Osteoblast (primary cell): ENCODE results near the gene CMSS1. TPM values are rescaled to one million over a fixed set of nuclear protein-coding genes. Genes with fewer than 3 reads are reported as not detected.

Experiments
- DNase-seq: peaks from one replicate; pipeline ENCODE4 v3.0.0; 2011; ENCODE audit warnings: low spot score, mixed read lengths; ENCODE audit not compliant: insufficient read length; ENCODE audit errors: missing footprints
- H2AFZ ChIP-seq: 2 replicates; pipeline ENCODE4 v1.6.0; 2011; ENCODE audit warnings: mild to moderate bottlenecking, low read length
- H3K27ac ChIP-seq: 2 replicates; pipeline ENCODE4 v1.5.1; 2011; ENCODE audit warnings: mild to moderate bottlenecking, low read depth, low read length, moderate library complexity
- H3K27me3 ChIP-seq: 2 replicates; pipeline ENCODE4 v1.6.0; 2012; ENCODE audit warnings: mild to moderate bottlenecking, control low read depth, inconsistent platforms, low read length, moderate library complexity; ENCODE audit not compliant: insufficient read depth
- H3K36me3 ChIP-seq: 2 replicates; pipeline ENCODE4 v1.5.1; 2011; ENCODE audit warnings: mild to moderate bottlenecking, low read length, control low read depth, moderate library complexity; ENCODE audit not compliant: insufficient read depth
- H3K4me1 ChIP-seq: 2 replicates; pipeline ENCODE4 v1.5.1; 2011; ENCODE audit warnings: mild to moderate bottlenecking, low read length, control low read depth, moderate library complexity; ENCODE audit not compliant: insufficient read depth
- H3K4me2 ChIP-seq: 2 replicates; pipeline ENCODE4 v1.6.0; 2011; ENCODE audit warnings: mild to moderate bottlenecking, low read length; ENCODE audit not compliant: insufficient read depth
- H3K4me3 ChIP-seq: fragments of 200-600 bp; sonication (generic); 3 replicates; pipeline ENCODE4 v1.5.1; 2012; ENCODE audit warnings: mild to moderate bottlenecking, low read length, inconsistent platforms; ENCODE audit not compliant: insufficient read depth
- H3K79me2 ChIP-seq: 2 replicates; pipeline ENCODE4 v1.6.0; 2012; ENCODE audit warnings: mild to moderate bottlenecking, low read length, control low read depth, inconsistent platforms; ENCODE audit not compliant: insufficient read depth
- H3K9me3 ChIP-seq: 2 replicates; pipeline ENCODE4 v1.5.1; 2011; ENCODE audit warnings: low read depth, low read length, control low read depth
- H4K20me1 ChIP-seq: 2 replicates; pipeline ENCODE4 v1.6.0; 2012; ENCODE audit warnings: mild to moderate bottlenecking, low read length, control low read depth; ENCODE audit not compliant: insufficient read depth
- CTCF ChIP-seq: IDR thresholded peaks from 2 replicates; pipeline ENCODE4 v1.5.1; 2011; ENCODE audit warnings: mild to moderate bottlenecking, low read depth, low read length, moderate library complexity; ENCODE audit errors: extremely low read depth
- total RNA-seq: library from RNA; depleted of rRNA; stranded (reverse); fragments of >200 nt; gene quantifications from 2 replicates; pipeline ENCODE4 v1.2.3, GENCODE V29; 2012

The CMSS1 gene
- total RNA-seq, 1 donor = 15.9 TPM

GRCh38 chr3:100163787-100164186 is 346.1 kb downstream of the CMSS1 start:
- no peak overlapping the region for H2AFZ ChIP-seq
- no peaks in the 10 kb centered on the region for H3K36me3 ChIP-seq
- no peak overlapping the region for H3K4me3 ChIP-seq

DNA sequence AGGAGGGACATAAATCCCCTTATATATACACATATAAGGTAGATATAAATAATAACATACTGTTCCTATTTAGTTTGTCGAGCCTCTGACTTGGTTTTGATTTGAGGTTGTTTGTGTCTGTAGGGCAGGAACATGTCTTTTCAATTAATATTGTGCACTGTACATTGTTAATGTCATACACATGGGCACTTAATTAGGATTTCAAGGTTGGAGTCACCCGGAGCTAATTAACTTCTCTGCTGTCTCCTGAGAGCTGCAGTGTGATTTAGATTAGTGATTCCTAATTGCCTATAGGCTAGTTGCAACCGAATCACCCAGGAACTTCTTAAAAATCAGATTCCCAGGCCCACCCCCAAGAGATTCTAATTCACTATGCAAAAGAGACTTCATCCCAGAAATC is 347.1 kb downstream of the CMSS1 start:
- Histone ChIP-seq H3K4me2 (no peak overlapping the region), H3K4me1 (peaks cover 14% of the 10 kb centered on the region), H3K27ac (no peak overlapping the region), H3K27me3 (no peaks in the 10 kb centered on the region), H3K36me3 (no peaks in the 10 kb centered on the region), H2AFZ (no peak overlapping the region), H3K79me2 (no peaks in the 10 kb centered on the region), H4K20me1 (no peaks in the 10 kb centered on the region), H3K4me3 (no peak overlapping the region), H3K9me3 (no peaks in the 10 kb centered on the region)
- DNase-seq = no peak
- TF ChIP-seq CTCF = no peak

More at GRCh38 chr3:100163787-100164186, 346.1 kb downstream of the CMSS1 start:
- no peak for DNase-seq
- Histone ChIP-seq H3K4me2 (no peak overlapping the region), H3K27me3 (no peaks in the 10 kb centered on the region), H4K20me1 (no peaks in the 10 kb centered on the region), H3K4me1 (peaks cover 23% of the 10 kb centered on the region), H3K27ac (no peak overlapping the region), H3K79me2 (no peaks in the 10 kb centered on the region), H3K9me3 (no peaks in the 10 kb centered on the region)
- TF ChIP-seq CTCF = no peak

DNA sequence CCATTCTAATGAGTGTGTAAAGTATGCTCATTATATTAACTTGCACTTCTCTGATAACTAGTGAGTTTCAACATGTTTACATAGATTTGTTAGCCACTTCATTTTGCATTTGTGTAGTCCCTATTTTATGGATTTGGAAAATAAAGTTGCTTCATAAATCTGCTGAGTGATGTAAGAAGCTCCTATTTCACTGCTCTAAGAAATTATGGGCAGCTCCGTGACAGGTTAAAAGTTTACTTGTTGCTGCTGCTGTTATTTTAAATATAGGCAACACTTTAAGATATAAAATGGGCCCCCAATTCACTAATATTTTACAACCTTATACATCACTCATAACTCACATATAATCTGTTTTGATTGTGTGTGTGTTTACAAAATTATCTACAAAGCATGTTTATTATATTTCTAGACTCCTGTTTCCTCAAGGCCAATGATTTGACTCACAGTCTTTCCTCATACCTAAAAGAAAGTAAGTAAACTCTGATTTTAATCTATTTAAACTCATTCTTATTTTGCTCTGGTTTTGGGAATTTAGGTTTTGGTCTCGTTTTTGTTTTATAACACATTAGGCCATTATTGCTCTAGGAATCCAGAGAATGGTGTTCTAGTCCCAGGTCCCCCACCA is 348.4 kb downstream of the CMSS1 start:
- Histone ChIP-seq H3K4me1 (peaks cover 1% of the 10 kb centered on the region), H3K9me3 (no peaks in the 10 kb centered on the region), H3K4me2 (no peak overlapping the region), H3K4me3 (no peak overlapping the region), H3K36me3 (no peaks in the 10 kb centered on the region), H3K27me3 (no peaks in the 10 kb centered on the region), H4K20me1 (no peaks in the 10 kb centered on the region), H3K27ac (no peak overlapping the region), H2AFZ (no peak overlapping the region), H3K79me2 (no peaks in the 10 kb centered on the region)
- no peak for TF ChIP-seq CTCF
- no peak for DNase-seq

- no peak overlapping the region for H3K27ac ChIP-seq
- no peak overlapping the region for H2AFZ ChIP-seq
- H3K9me3 ChIP-seq = no peaks in the 10 kb centered on the region
- H3K27me3 ChIP-seq = no peaks in the 10 kb centered on the region
- no peaks in the 10 kb centered on the region for H4K20me1 ChIP-seq
- no peak overlapping the region for H3K4me2 ChIP-seq
- H3K36me3 ChIP-seq = no peaks in the 10 kb centered on the region
- no peaks in the 10 kb centered on the region for H3K4me1 ChIP-seq
- no peak for TF ChIP-seq CTCF
- no peaks in the 10 kb centered on the region for H3K79me2 ChIP-seq
- H3K4me3 ChIP-seq = no peak overlapping the region
- no peak for DNase-seq
Observed at GRCh38 chr3:100169201-100169920, 351.7 kb downstream of the CMSS1 start.
